Dermis microvascular lymphatic vessel endothelial cell (primary cell): ENCODE results near the gene CASKIN1. TPM values are rescaled to one million over a fixed set of nuclear protein-coding genes. Genes with fewer than 3 reads are reported as not detected.
A peak's percentile ranks its signal among the peaks of the same experiment; 100 is the strongest.

Experiments
- DNase-seq, 2 donors: peaks; one replicate each; pipeline versions ENCODE4 v3.0.0 to v3.0.0-alpha.2; 2010; ENCODE audit warnings: low read depth in 2 of 2
- total RNA-seq: library from RNA; depleted of rRNA; stranded (reverse); fragments of >200 nt; gene quantifications from 2 replicates; pipeline ENCODE4 v1.2.1, GENCODE V29; 2014

The CASKIN1 gene
- total RNA-seq, 1 donor from 2014 or later, result under 0.01 TPM

DNA sequence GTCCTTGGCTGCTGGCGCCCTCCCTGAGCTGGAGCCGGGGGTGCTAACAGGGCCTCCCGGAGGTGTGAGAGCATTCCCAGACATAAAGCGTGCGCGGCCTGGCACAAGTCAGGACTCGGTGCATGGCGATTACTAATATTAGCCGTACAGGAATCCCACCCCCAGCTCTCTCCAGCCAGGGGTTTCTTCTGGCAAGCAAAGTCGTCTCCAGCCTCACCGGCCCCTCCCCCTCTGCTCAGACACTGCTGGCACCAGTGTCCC lies 5.0 kb downstream of the CASKIN1 start:
- DNase-seq, result no peak

GRCh38 chr16:2190659-2191445 lies 5.6 kb downstream of the CASKIN1 start:
- DNase-seq, result no peak

DNA sequence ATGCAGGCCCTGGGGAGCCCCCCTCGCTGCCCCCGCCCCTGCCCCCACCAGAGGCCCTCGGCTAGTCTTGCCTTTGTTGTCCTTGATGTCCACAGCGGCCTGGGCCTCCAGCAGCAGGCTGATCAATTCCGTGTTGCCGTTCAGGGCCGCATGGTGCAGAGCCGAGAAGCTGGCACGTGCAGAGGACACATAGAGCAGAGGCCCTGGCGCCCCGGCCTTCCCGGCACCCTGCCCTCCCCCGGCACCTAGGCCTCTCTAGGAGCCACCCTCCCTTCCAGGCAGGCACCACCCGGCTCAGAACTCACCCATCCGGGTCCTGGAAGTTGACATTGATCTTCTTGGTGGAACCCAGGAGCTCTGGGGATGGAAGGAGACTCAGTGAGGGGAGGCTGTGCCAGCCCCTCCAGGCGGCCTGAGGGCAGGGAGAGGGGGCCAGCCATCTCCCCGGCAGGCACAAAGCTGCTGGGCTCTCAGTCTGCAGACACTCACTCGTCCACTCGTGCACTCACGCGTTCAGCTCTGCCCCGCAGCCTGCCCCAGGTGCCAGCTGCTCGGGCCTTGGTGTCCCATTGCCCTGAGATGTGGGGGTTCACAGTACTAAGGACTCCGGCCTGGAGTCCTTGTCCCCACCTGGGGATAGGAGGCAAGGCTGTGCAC lies 6.3 kb downstream of the CASKIN1 start:
- DNase-seq, result no peak

- DNase-seq, result no peak
Observed at GRCh38 chr16:2189252-2189893, 7.0 kb downstream of the CASKIN1 start.

- DNase-seq, result no peak
Observed at GRCh38 chr16:2188395-2188794, 8.0 kb downstream of the CASKIN1 start.

GRCh38 chr16:2187212-2187611 lies 9.2 kb downstream of the CASKIN1 start:
- DNase-seq, result no peak

GRCh38 chr16:2186505-2186904 lies 9.9 kb downstream of the CASKIN1 start:
- DNase-seq, result no peak

DNA sequence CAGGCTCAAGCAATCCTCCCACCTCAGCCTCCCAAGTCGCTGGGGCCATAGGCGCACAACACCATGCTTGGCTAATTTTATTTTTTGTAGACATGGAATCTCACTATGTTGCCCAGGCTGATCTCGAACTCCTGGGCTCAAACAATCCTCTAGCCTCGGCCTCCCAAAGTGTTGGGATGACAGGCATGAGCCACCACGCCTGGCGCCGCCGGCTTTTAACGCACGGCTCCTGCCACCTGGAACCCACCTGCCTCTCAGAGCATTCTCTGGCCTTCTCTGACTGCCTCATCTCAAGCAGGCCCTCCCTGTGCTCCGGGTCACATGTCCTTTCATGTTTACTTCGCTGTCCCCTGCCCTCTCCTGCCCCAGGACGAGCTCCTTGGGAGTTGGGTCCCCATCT lies 10.3 kb downstream of the CASKIN1 start:
- no peak for DNase-seq

DNA sequence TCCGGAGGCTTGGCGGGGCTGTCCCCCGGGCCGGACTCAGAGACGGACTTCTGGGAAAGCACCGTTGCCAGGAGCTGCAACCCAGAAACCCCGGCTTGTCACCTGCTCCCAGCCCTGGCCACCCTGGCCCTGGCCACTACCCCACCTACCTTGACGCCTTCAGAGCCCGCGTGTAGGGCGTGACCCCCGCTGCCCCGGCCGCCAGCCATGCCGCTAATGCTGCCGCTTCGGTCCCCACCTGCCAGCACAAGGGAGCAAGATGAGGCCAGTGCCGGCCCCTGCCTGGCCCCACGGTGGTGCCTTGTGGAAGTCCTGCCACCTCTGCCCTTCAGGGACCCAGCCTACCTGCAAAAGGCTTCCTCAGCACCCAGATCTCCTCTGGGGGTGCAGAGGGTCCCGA lies 11.4 kb downstream of the CASKIN1 start:
- no peak for DNase-seq

DNA sequence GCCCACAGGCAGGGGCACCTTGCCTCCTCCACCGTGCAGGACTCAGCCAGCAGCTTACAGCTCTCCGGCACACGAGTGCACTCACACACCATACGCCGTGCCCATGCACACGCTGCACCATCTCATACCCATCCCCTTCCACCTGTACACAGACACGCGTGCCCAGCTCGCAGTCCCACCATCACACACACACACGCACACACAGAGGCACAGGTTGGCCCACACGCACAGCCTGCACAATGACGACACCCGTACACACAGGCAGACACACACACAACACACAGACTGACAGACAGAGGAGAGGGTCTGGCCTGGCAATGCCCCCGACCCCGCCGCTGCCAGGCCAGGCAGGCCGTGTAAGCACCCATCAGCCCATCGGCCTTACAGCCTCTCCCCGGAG lies 12.1 kb downstream of the CASKIN1 start:
- DNase-seq, result no peak

GRCh38 chr16:2183671-2184070 lies 12.7 kb downstream of the CASKIN1 start:
- DNase-seq, result no peak

DNA sequence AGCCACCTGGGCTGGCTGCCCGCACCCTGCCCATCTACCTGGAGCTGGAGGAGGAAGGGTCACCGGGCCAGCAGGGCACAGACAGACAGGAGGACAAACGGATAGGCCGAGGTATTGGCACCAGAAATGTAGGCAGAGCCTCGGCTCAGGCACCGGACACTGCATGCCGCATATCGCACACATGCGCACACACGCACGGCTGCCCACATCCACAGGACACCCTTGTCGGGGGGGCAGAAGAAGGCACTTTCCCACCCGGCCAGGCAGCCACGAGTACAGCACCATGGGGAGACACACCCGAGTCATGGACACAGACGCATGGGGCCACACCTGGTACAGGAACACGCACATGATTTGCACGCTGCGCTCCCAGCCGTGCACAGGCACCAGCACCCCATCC lies 14.5 kb downstream of the CASKIN1 start:
- no peak for DNase-seq

DNA sequence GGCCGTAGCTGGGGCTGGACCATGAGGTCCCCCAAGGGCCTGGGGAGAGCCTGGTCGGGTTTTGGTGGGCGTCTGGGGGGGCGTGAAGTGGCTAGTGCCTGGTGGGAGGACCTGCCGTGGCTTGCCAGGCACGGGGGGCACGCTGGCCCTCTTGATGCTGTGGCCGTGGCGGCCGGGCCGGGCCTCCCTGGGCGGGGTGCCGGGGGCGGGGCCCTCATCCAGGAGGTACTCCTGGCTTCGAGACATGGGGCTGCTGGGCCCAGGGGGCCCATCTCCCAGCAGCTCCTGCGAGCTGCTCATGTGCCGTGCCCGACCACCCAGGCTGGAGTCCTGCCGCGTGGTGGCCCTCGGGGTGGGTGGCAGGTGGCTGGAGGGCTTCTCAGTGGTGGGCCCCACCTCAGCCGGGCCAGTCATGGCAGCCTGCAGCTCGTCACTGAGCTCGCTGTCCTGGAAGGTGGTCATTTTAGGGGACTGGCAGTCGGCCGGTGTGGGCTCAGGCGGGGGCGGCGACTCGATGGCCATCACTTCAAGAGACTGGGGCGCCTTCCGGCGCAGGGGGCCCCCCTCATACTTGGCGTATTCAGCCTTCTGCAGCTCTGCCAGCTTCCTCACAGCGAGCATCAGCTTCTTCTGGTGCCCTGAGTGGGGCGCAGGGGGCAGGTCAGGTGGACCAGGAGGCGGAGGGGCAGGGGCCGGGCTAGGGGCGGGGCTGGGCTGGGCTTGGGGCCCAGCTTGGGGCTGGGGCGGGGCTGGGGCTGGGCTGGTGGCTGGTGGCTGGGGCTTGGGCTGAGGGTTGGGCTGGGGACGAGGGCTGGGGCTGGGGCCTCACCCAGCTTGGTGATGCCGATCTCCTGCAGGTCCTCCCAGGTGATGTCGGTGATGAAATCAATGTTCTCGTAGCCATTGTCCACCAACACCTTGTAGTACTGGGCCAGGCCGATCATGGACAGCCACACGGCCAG lies 15.2 kb downstream of the CASKIN1 start:
- no peak for DNase-seq

GRCh38 chr16:2180461-2180860 lies 15.9 kb downstream of the CASKIN1 start:
- DNase-seq, result no peak

DNA sequence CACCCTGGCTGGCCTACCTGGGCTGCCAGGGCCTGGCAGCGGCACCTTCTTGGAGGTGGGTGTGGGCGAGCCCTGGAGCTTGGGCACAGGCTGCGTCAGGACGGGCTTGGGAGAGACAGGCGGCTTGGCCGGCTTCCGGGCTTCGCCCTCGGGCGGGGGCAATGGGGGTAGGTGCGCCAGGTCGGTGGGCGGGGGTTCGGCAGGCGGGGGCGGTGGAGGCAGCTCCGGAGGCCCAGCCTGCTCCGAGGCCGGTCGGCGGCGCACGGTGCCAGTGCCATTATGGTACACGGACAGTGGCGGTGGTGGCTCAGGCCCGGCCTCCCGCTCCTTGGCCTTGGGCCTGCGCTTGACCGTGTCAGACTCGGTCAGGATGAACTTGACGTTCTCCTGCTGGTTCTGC lies 16.8 kb downstream of the CASKIN1 start:
- no peak for DNase-seq

DNA sequence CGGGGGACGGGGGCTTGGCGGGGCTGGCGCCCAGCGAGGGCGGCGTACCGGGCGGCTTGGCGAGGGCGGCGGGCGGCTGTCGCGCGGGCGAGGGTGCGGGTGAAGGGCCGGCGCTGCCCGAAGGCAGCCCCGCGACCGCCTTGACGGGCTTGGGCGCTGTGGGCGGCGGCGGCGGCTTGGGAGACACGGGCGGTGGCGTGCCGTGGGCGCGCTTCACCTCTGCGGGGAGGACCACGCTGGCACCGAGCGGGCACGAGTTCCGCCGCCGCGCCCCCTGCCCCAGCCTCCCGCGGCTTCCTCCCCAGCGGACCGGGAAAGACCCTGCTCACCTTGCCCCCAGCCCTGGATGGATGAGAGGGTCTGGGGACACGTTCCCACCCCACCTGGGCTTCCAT lies 17.3 kb downstream of the CASKIN1 start:
- DNase-seq, result no peak

- peak in 1 of 2 donors; percentile 67 for DNase-seq
Observed at GRCh38 chr16:2178321-2179106, 17.9 kb downstream of the CASKIN1 start.

GRCh38 chr16:2177561-2177960 lies 18.8 kb downstream of the CASKIN1 start:
- DNase-seq, result no peak

DNA sequence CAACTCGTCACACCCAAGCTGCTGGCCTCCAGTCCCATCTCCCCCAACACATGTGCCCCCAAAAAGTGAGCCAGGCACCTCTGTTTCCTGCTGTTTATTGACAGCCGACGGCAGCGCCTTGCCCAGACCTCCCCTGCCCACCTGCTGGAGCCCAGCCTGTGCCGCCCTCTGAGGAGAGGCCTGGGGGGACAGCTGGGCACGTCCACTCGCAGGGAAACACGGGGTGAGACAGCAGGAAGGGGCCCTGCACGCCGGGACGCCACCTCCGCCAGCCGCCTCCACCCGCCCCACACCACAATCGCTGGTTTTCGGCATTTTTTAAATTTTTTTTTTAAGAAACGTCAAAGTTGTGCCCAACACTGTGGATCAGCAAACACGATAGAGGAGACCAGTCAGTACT lies 19.3 kb downstream of the CASKIN1 start:
- DNase-seq, result no peak

DNA sequence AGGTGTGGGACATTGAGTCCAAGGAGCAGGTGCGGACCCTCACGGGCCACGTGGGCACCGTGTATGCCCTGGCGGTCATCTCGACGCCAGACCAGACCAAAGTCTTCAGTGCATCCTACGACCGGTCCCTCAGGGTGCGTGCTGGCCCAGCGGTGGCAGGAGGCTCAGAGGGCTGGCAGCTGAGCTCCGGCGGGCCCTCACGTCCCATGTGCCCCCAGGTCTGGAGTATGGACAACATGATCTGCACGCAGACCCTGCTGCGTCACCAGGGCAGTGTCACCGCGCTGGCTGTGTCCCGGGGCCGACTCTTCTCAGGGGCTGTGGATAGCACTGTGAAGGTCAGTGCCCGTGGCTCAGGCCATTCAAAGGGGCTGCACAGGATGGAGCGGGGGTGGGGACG lies 20.4 kb downstream of the CASKIN1 start:
- no peak for DNase-seq

DNA sequence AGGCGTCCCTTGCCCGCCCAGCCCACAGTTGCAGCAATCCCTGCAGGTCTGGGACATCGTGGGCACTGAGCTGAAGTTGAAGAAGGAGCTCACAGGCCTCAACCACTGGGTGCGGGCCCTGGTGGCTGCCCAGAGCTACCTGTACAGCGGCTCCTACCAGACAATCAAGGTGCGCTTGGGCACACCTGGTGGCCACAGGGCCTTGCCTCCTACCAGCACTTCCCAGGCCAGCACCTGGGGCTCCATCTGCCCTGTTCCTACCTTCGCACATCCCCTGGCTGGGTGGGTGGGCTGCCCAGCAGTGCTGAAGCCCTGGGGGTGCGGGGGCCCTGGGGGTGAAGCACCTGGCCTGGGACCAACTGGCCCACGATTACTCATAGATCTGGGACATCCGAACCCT lies 21.0 kb downstream of the CASKIN1 start:
- DNase-seq, result no peak
